Activated gamma-delta T cell treated with anti-CD3 and anti-CD28 coated beads, Interleukin-2, amount 50 U/mL, for 16 hours (primary cell): ENCODE data around the gene KEAP1.

Experiments used
- DNase-seq: peaks from one replicate; pipeline ENCODE4 v3.0.0-alpha.2; 2020; ENCODE audit warnings: low read depth

KEAP1 gene

GRCh38 chr19:10523135-10523636 is 20.0 kb upstream of the KEAP1 start:
- DNase-seq: no peak

- no peak for DNase-seq
These were observed 18.5 kb upstream of the KEAP1 start for GRCh38 chr19:10521461-10522171.

- no peak for DNase-seq
These were observed 17.6 kb upstream of the KEAP1 start for GRCh38 chr19:10520652-10521318.

GRCh38 chr19:10519421-10519820 is 16.3 kb upstream of the KEAP1 start:
- no peak for DNase-seq

GRCh38 chr19:10518444-10519361 is 15.5 kb upstream of the KEAP1 start:
- DNase-seq: no peak

- DNase-seq: no peak
These were observed 14.7 kb upstream of the KEAP1 start for GRCh38 chr19:10517760-10518443.

GRCh38 chr19:10517361-10517759 is 14.2 kb upstream of the KEAP1 start, which contains the start of gene S1PR5:
TSS of gene S1PR5 (minus strand) at chr19:10517447. CDS start at chr19:10515011, 2,436 bp downstream.
- DNase-seq: no peak

GRCh38 chr19:10516671-10517286 is 13.6 kb upstream of the KEAP1 start:
- DNase-seq: no peak

- DNase-seq: no peak
These were observed 12.9 kb upstream of the KEAP1 start for GRCh38 chr19:10516064-10516385.

- DNase-seq: peak; percentile 32
These were observed 11.3 kb upstream of the KEAP1 start for GRCh38 chr19:10514211-10515145.

GRCh38 chr19:10513223-10513622 is 10.1 kb upstream of the KEAP1 start:
- DNase-seq: no peak

- peak; percentile 46 for DNase-seq
These were observed 7.2 kb upstream of the KEAP1 start for GRCh38 chr19:10510301-10510802.

GRCh38 chr19:10508707-10509106 is 5.6 kb upstream of the KEAP1 start:
- no peak for DNase-seq

- DNase-seq: no peak
These were observed 4.9 kb upstream of the KEAP1 start for GRCh38 chr19:10508036-10508435.

- peak; percentile 80 for DNase-seq
These were observed 2.5 kb upstream of the KEAP1 start for GRCh38 chr19:10505583-10506229.

GRCh38 chr19:10502524-10503001 is 593 bp downstream of the KEAP1 start:
- peak; percentile 85 for DNase-seq

GRCh38 chr19:10501971-10502523 is 1.1 kb downstream of the KEAP1 start:
- peak; percentile 27 for DNase-seq

GRCh38 chr19:10500247-10500592 is 2.9 kb downstream of the KEAP1 start:
- no peak for DNase-seq

- no peak for DNase-seq
These were observed 3.5 kb downstream of the KEAP1 start for GRCh38 chr19:10499550-10500246.
